ENCODE measurements around the gene LMX1A.

DNA sequence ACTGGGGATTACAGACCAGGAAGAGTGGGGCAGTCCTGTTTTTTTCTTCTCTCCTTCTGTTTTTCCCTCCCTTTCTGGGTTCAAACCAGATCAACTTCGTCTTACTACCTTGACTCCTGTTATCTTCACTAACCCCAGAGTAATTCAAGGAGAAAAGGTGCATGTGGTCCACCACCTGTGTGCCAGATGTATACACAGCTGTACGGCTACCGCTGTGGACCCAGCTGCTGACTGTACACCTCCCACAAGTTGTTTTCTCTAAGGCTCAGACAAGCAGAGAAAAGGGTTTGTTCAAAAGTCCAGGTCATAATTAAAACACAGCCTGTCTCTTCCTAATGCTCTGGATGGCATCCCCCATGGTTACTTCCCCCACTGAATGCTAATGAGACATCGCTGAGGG is 102.1 kb downstream of the LMX1A start:
- TF ChIP-seq, protein P1, sequence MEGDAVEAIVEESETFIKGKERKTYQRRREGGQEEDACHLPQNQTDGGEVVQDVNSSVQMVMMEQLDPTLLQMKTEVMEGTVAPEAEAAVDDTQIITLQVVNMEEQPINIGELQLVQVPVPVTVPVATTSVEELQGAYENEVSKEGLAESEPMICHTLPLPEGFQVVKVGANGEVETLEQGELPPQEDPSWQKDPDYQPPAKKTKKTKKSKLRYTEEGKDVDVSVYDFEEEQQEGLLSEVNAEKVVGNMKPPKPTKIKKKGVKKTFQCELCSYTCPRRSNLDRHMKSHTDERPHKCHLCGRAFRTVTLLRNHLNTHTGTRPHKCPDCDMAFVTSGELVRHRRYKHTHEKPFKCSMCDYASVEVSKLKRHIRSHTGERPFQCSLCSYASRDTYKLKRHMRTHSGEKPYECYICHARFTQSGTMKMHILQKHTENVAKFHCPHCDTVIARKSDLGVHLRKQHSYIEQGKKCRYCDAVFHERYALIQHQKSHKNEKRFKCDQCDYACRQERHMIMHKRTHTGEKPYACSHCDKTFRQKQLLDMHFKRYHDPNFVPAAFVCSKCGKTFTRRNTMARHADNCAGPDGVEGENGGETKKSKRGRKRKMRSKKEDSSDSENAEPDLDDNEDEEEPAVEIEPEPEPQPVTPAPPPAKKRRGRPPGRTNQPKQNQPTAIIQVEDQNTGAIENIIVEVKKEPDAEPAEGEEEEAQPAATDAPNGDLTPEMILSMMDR (IDR thresholded peaks at IDR 0.05) = no peak
- no peak for TF ChIP-seq POLR2A (IDR thresholded peaks at IDR 0.05)
